Right lung (tissue), 5 donors: ENCODE measurements around the gene PDGFD. TPM values are rescaled to one million over a fixed set of nuclear protein-coding genes. Genes with fewer than 3 reads are reported as not detected.

Experiments used
- DNase-seq, 2 donors: peaks; one replicate each; pipeline ENCODE4 v3.0.0-alpha.2; 2013
- polyA plus RNA-seq, 5 donors: library from polyadenylated mRNA; unstranded; fragments of 120-200 nt; gene quantifications; one replicate each; pipeline versions ENCODE4 v1.2.1 to v1.2.3, GENCODE V29; 2013; ENCODE audit warnings: inconsistent platforms in 1 of 5, low replicate concordance in 1 of 5; ENCODE audit not compliant: insufficient read length in 5 of 5, insufficient read depth in 1 of 5

The PDGFD gene
- polyA plus RNA-seq, 5 donors = 4.3 to 7.6 (median 6.0) TPM

DNA sequence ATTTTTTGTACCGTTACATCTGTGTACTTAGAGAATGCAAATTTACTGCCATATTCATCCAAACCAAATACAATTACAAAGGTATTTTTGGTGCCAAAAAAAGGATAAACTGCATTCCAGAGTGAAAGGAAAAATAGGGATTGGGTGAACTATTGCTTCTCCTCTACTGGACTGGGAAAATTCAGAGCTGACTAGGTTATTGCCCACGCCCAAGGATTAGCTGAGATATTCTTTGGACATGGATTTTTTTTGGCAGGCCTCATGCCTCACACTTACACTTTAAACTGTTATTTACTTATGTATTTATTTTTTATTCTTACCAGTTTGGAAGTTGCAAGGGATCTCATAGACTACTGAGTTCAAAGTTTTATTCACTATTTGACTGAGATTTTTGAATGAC is 203.8 kb downstream of the PDGFD start:
- DNase-seq = no peak

DNA sequence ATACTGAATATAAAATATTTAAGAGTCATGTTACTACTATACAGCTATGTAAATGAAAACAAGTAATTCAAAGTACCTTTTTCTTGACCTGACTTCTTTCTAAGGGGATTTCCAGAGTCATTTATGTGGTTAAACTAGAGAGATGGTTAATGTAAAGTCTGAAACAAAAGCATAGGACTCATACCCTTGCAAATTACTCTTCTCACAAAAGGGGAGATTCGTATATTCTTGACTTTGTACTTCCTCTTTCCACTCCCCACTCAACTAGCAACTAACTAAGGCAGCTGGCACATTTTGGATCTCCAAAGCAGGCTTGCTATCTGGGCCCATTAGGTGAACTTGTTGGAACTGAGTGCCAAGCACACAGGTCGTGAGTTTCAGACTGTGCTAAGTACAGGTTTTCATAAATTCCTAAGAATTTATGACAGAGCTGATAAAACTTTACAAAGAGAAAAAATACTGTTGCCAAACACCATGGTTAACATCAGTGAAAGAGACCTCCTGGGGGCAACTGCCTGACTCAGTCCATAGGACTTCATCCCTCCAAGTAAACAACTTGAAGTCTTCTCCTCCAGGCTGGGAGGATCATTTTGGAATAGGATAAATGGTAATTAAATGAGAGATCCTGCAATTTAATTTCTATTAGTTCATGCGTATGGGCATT is 204.5 kb downstream of the PDGFD start:
- DNase-seq = no peak

DNA sequence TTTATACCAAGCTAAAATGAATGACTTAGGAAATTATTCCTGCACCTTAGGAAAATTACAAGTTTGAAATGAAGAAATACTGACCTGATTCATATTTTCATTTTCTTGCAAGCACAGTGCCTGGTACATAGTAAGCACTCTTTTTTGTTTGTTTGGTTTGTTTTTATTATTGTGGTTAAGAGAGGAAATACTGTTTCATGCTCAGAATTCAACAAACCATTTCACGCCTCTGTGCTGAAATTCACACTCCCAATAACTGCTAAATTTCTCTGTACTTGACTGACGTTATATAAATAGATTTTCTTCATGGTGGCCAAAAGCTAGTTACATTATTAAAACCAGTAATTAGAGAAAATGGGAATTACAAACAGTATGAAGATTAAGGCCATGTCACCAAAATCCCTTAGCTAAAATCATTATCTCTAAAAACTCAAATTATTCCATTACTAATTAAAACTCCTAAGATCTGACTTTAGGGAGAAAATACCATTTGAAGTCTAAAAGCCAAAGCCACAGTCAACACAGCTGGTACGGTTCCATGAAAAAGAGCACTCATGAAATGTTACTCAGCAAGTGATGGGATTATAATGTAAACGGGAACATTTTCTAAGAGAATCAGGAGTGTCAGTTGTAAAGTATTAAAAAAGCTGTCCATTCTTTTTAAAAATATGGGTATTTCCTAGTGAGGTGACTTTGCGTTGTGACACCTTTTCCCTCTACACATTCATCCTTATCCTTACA is 205.3 kb downstream of the PDGFD start:
- no peak for DNase-seq

DNA sequence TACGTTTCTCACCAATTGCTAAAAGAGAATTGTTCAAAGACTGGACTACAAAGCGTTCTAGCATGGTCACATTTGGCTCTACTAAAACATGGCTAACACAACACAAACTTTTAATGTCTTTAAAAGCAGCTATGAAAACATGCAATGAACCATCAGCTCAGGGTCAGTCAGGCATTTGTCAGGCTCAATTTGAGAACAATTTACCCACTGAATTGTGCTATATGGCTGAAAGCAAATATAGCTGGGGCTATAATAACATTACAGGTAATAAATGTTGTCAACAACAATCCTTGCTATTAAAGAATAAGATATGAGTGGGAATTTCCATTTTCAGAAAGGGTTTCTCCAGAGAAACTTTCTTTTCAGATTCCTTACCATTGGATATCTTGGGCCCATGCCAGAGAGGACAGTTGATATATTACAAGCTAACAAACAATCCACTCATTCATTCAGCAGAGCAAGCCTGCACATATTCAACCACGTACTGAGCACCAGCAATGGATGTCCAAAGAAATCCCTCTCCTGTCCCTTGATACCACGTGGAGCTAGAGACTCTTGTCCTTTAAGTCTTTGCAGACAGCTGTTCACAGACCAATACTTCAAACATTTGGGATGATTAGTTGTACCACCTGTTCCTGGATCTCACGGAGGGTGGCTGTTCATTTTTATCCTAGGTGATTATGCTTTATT is 210.0 kb downstream of the PDGFD start:
- DNase-seq = no peak

DNA sequence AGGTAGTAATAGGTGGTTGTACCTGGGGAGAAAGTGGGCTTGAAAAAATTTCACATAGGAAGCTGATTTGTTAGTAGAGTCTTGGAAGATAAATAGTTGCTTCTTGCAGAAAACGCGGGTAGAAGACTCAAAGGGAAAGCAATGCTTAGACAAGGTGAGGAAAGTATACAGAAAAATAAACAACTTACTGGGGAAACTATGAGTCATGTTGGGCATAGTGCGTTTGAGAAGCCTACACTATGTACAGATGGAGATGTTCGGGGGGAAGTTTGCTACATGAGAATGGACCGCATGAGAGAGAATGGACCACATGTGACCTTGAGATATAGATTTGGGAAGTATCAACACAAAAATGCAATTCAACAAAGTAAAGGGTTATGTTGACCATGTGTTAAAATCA is 214.2 kb downstream of the PDGFD start:
- DNase-seq = no peak

DNA sequence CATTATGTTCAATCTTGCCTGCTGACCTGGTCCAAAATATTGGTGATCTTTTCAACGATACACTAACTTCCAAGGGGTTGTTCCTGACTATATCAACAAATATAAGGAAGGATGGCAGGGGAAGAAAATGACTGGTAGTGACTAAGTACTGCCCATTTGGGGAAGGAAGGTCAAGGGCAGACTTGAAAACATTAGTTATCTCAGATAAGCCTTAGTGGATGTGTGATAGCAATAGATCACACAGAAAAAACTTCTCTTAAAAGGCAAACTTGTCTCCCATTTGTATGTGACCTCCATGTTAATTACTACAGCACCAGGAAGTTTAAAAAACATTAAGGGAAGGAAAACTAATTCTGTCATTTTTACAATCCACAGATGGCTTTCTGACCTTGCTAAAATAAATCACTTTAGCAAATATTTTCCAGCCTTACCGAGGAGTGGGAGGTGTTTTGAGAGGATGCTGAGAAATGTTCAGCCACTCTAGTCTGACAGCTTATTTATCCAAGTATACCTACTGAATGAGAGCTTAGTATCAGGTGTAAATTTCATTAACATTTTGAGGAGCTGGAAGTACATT is 215.7 kb downstream of the PDGFD start:
- no peak for DNase-seq

DNA sequence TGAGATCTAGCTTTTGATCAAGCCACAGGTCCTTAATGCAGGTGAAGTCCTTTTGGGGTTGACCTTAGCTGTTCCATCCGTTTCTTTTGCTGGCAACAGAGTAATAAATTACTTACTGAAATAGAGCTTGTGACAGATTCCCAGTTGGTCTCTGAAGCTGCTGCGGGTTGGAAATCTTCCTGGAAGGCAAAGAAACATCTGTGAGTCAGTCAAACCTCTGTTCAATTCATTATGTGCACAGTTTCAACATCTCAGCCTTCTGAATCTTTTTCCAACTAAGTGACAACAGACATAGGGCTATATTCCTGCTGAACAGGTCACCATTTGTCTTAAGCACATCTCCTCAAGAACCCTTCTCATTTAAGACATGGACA is 216.4 kb downstream of the PDGFD start:
- no peak for DNase-seq

DNA sequence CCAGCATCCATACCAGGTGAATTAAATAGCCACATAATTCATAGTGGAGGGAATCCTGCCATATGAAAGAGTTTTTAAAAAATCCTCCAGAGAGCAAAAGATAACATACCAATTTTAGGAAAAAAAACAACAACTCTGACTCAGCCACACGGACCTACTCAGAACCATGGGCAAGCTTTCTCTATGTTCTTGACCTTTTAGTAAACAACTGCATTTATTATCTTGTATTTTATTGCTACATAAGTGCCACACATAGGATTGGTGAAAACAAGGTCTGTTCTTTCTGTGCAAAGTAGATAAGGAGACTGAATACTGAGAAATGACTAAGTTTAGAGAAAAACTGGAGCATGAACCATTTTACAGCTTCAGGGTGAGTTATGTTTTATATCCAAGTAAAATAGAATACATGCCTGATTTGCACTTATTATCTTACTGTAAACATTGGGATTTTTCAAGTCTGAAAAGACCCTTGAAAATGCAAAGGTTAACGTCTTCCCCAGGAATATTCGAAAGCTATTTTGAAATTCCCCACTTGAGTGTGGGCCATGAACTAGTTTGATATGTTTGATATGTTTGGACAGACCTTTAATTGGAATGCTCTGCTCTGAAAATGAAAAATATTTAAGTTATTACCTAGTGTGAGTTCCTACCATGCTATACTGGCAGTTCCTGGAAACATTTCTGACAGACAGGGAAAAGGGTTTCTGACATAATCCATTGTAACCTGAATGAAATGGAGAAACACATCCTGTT is 217.0 kb downstream of the PDGFD start:
- DNase-seq = no peak

DNA sequence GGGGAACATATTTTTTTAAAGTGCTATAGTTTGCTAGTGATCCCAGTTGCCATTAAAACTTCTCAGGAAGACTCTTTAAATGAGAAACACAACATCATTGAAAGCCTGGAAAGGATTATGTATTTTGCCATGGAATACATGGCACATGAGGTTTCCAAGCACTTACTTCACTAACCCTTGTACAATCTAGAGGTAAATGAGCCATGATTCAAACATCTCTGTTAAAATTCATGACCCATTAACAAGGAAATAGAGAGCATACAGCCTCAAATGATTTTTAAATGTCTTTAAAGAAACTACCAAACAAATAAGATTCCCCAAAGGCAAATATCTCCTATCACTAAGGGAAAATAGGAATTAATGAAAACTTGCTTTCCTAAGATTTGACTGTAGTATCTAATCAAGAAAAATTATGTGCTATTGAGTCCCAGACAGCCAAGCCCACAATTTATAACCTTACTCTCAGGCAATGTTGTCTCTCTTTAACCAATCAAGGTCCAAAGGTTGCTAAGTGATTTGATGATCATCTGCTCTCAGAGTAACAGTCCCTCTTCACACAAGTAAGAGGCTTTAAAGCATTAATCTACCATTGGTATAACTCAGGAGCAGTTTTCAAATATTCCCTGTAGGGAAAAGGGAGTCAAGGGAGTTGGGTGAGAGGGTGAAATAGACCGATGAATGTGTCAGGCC is 219.6 kb downstream of the PDGFD start:
- DNase-seq = no peak

DNA sequence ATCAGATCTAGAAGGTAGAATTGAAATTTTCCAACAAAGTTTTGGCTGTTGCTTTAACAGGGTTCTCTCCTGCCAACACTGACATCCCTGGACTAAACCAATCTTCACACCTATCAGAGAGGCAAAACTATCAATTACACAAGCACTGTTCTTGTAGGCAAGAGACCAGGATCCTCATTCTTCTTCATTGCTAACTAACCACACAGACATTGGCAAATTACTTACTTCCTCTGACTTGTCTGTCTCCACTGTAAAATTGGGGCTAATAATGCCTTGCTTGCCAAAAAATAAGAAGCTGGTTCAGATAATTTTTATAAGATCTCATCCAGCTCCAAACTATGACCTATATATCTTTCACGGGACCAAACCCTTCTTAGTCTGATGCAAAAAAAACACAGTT is 221.3 kb downstream of the PDGFD start:
- DNase-seq = no peak

DNA sequence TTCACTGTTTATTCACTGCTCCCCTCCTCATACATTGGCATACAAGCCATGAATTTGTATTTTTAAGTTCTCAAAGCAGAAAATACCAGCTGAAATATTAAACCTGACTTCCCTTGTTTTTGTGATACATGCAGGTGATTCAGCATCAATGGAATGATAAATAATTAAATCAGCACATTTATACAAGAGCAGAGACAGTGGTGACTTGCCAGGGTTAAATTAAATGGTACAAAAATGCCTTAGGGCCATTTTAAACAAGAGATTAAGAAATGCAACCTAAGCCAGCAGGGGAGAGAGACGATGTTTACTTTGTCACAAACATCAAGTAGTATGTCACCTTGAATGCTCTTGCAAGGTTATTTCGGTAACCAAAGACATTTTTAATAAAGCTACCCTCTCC is 223.4 kb downstream of the PDGFD start:
- no peak for DNase-seq

DNA sequence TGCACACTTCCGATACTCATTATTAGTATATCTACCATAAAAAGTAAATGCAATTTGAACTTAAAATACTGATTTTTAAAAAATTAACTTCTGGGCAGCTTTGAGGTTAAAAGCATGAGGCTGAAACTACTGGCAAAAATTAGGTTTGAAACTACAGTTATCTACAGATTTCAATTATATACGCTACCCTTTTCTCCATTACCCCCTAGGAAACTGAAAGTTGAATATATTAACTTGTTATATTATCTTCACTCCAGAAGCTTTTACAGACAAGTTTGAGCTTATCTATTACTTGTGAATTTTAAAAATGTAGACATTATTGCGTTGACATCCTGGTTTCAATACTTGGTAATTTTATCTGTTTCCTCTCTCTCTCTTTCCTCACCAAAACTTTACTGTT is 224.3 kb downstream of the PDGFD start:
- no peak for DNase-seq

DNA sequence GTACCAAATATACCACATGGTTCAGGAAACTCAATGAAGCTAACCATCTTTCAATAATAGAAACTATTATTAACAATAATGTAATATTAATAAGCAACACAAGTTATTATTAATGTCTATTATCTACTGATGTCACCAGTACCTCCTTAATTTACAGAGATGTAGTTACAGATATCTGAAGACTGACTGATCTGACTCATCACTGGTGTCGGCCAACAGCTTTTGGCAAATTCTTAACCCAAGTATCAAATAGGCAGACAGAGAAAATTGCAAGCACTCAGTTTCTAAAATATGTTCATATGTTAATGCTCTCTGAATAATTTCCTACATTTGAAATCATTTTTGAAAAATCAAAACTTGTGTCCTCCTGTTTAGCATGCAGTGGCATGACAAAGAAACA is 227.9 kb downstream of the PDGFD start:
- no peak for DNase-seq

DNA sequence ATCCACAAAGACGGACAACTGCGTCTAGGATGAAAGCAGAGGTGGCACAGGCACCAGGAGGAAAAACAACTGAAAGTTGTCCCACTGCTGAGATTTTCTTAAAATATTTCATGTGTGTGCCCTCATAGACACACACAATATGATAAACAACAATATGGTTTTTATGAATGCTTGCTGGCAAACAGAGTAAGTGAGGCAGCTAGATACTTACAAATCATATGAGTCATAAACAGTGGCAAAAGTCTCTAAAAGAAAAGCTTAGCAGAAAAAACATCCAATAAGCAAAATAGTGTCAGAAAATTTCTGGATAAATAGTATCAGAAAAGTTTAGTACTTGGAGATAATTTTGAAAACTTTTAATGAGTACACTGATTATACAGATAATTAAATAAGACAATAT is 228.7 kb downstream of the PDGFD start:
- DNase-seq = no peak

DNA sequence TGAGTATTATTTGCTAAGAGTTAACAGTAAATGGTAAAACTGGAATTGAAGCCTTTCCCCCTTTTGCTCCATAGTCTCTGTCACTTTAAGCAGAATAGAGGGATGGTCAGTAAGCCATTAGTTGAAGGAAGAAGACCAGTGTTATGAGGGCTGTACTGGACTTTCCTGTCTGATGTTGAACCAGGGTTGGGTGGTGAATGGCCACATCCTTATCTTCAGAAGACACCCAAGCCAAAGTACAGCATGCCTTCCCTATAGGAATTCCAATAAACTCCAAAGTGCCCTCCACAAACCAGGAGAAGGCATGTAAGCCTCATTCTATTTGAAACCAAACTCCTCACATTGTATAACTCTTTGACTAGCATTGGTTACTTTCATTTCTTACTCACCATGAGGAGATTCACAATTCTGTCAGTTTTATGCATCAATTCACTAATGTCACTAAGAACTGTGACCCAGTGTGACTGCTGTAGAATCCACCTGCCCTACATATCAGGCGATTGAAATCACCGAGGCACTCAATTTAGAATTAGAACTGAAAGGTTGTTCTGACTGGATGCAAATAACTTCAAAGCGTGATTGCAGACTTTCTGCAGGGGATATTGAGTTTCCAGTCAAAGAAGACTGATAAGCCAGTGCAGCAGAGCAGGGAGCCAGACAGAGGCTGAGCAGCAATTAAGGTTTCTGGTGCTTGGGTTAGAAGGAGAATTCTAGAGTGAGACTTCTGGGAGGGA is 234.6 kb downstream of the PDGFD start:
- no peak for DNase-seq

DNA sequence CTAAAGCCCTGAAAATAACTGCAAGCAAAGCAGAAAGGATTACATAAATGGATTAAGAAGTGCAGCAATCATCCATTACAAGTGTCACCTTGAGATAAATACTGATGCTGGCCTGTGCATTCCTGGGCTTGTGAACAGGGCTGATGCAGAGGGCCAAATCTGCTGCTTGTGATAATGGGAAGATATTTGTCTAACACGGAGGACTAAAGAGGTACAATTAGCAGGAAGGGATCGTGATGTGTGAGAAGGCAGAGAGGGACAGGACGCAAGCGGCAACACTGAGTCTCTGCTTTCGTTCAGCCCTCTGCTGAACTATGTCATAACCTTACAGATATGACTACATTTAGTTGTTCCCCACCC is 235.2 kb downstream of the PDGFD start:
- DNase-seq = no peak

DNA sequence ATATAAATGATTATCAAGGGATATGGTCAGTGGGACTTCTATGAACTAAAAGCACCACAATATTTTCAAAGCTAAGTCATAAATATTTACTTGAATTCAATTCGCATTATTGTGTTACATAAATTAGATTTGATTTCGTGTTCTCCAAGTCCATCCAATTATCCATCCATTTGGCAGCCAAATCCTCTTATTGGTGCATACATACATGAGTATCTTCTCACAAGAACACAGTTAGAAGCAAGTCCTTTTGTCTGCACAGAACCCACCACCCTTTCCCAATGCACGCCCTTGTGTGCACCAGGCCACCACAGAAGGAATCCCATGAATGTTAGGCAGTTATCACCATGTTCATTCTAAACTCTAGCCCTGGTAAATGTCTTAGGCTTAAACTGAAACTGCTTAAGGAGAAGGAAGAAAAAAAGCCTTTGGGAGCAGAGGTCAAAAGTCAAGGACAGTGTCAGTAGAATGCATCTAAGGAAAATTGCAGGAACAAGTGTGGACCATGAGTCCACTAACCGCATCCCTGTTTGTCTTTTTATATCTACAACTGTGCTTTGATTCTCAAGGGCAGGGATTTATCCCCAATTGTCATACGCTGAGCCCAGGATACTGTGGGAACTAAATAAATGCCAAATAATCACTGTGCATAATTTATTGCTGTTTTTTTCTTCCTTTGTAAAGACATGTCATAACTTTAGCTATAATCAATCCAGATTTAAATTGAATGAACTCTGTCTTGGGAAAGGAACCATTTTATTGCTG is 235.7 kb downstream of the PDGFD start:
- no peak for DNase-seq

DNA sequence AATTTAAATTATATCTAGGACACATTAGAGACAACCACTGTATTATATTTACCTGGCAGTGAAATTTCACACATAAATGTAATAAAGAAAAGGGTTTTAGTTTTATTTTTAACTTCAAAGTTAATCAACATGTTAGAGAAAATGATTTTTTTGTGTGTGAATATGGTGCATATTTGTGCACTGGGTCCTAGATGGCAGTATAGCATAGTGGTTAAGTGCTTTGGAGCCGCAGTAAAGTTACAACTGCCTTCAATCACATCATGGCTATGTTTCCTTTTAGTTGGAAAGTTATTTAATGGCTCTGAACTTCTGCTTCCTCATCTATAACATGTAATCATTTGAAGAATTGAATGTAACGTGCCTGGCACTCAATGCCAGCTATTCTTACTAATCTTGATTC is 236.4 kb downstream of the PDGFD start:
- DNase-seq = peak in 1 of 2 donors; percentile 13

DNA sequence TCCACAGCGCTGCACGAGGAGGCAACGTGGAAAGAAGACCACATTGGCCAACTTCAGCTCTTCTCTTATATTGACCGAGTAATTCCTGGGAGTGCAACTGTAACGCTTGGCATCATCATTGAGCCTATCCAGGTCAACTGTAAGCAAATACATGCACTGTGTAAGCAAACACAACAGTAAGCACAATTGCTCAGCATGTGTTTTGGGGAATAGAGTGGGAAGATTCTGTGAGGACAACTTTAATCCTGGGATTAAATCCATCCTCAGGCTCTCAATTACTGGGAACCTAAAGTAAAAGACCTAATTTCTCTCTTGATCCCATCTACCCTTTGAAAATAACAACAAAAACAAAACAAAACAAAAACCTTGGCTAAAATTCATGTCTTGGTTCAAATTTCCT is 237.0 kb downstream of the PDGFD start:
- no peak for DNase-seq
